Thoracic aorta (tissue), 2 donors: Measurements from ENCODE around the gene PPL. TPM values are rescaled to one million over a fixed set of nuclear protein-coding genes. Genes with fewer than 3 reads are reported as not detected.
A peak's percentile ranks its signal among the peaks of the same experiment; 100 is the strongest.

Experiments
- ATAC-seq: fragments of 150-250 bp; one replicate; pipeline ENCODE4 v1.8.0; 2017; ENCODE audit warnings: low read depth; ENCODE audit not compliant: insufficient number of reproducible peaks, low FRiP score
- DNase-seq: peaks from one replicate; pipeline ENCODE4 v3.0.0-alpha.2; 2020; ENCODE audit warnings: low spot score
- H3K27ac ChIP-seq, 2 donors: fragments of 200-600 bp; sonication (generic); 1 replicate in 1 of 2; 2 replicates in 1 of 2; pipeline ENCODE4 v1.5.1; 2016; ENCODE audit warnings: mild to moderate bottlenecking in 2 of 2, moderate library complexity in 2 of 2
- H3K27me3 ChIP-seq: fragments of 200-600 bp; sonication (generic); replicated peaks from 2 replicates; pipeline ENCODE4 v1.6.0; 2016; ENCODE audit warnings: mild to moderate bottlenecking; ENCODE audit not compliant: insufficient read depth
- H3K36me3 ChIP-seq: fragments of 200-600 bp; sonication (generic); one replicate; pipeline ENCODE4 v1.5.1; 2016
- H3K4me1 ChIP-seq, 2 donors: fragments of 200-600 bp; sonication (generic); 1 replicate in 1 of 2; 2 replicates in 1 of 2; pipeline versions ENCODE4 v1.5.1 to v1.6.0; 2016; ENCODE audit warnings: low read depth in 2 of 2, mild to moderate bottlenecking in 1 of 2; ENCODE audit not compliant: control insufficient read depth in 1 of 2
- H3K4me3 ChIP-seq: fragments of 200-600 bp; sonication (generic); 2 replicates; pipeline ENCODE4 v1.5.1; 2016; ENCODE audit warnings: mild to moderate bottlenecking
- H3K9me3 ChIP-seq: fragments of 200-600 bp; sonication (generic); 2 replicates; pipeline ENCODE4 v1.5.1; 2016
- total RNA-seq, 2 donors: library from RNA; depleted of rRNA; stranded (reverse); fragments of >200 nt; gene quantifications; one replicate each; pipeline versions ENCODE4 v1.1.0 to v1.2.3, GENCODE V29; 2016
- TF ChIP-seq, protein P1 (sequence below): fragments of 200-600 bp; sonication (generic); IDR thresholded peaks from one replicate; pipeline ENCODE4 v1.5.1; 2019; ENCODE audit warnings: antibody characterized with exemption

Gene PPL
- total RNA-seq, 2 donors from 2014 or later, result 22.6 to 28.8 TPM

DNA sequence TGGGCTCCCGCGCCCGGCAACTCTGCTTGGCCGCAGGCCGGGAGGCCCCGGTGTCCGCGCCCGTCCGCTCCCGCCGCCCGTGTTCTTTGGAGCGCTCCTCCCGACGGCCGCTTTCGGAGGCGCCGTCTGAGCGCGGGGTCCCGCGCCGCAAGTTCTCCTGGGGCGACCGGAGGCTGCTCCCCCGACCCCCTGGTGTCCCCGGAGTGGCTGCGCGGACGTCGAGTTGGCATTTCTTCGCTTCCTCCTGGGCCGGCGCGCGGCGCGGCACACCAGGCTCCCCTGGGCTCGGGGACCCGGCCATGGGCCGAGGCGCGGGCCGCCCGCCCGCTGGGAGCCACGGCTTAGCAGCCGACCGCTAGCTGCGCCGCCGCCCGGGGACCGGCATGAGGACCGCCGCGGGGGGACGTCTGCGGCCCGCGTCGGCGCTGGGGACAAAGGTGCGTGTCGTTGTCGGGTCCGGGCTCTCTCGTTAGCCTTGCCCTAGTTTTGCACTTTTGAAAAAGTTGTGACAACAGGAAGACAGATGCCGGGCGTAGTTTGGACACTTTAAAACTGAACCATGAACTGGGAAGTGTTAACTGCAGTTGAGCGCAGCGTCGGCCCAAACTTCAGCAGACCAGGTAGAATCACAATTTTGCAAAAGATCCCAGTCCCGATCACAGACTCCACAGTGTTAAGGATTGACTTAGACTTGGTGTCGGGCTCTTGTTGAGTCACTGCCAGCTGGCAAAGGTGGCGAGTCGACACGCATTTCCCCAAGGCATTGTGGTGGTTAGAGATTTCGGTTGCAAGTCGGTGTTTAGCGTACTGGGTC, 89.0 kb downstream of the PPL start:
- Histone ChIP-seq H3K9me3 (no peaks in the 10 kb centered on the region), H3K4me1 (peaks cover 32 to 50% of the 10 kb centered on the region in 2 donors), H3K4me3 (peak overlapping the region; percentile 98), H3K27me3 (no peaks in the 10 kb centered on the region), H3K36me3 (peaks cover 14% of the 10 kb centered on the region), H3K27ac (peak overlapping the region; percentile 86 to 92)
- no peak for ATAC-seq
- no peak for DNase-seq
- TF ChIP-seq, protein P1, sequence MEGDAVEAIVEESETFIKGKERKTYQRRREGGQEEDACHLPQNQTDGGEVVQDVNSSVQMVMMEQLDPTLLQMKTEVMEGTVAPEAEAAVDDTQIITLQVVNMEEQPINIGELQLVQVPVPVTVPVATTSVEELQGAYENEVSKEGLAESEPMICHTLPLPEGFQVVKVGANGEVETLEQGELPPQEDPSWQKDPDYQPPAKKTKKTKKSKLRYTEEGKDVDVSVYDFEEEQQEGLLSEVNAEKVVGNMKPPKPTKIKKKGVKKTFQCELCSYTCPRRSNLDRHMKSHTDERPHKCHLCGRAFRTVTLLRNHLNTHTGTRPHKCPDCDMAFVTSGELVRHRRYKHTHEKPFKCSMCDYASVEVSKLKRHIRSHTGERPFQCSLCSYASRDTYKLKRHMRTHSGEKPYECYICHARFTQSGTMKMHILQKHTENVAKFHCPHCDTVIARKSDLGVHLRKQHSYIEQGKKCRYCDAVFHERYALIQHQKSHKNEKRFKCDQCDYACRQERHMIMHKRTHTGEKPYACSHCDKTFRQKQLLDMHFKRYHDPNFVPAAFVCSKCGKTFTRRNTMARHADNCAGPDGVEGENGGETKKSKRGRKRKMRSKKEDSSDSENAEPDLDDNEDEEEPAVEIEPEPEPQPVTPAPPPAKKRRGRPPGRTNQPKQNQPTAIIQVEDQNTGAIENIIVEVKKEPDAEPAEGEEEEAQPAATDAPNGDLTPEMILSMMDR, result no peak

DNA sequence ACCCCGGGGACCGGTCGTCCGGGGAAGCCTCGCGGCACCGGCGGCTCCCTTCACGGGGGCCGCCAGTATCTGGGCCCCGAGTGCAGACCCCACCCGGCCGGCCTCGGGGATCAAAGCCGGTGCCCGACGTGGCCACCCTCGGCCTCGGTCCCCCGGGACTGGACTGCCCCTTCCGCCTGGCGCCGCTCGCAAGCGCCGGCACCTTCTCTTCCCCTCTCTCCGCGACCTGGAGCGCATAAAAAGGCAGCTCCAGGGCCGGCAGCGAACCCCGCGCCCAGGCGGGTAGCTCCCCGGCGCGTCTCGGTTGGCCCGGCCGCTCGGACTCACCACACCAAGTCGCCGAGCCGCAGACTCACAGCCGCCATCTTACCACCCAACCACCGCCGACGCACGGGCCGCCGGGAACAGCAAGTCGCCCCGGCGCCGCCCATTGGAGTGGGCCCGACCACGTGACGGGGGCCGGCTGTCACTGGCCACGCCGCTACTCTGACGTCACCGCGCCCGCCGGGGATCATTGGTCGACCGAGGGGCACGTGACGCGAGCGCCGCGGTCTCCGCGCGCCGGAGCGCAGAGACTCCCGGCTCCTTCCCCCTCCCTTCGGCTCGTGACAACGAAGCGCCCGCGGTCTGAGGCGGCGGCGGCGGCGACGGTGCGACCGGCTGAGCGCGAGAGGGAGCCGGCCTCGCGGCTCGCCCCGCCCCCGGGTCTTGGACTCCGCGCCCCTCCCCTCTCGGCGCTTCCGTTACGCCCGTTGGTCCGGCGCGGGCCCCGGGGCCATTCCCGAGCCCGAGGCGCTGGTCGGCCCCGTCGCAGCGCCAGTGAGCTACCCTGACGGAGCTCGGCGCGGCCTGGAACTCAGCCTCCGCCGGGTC, 89.8 kb downstream of the PPL start, which contains the start of the genes GLYR1 and UBN1:
GLYR1 (minus strand) TSS at position 388 of the 873 bp plus-strand sequence; CDS start at position 365, 23 bp downstream.
UBN1 (plus strand) TSS at position 581 of the 873 bp plus-strand sequence. CDS start 5,437 bp downstream, outside the sequence.
- Histone ChIP-seq H3K27ac (peak within 1 kb of the TSS; percentile 86 to 92), H3K4me3 (peak within 1 kb of the TSS; percentile 98), H3K4me1 (peaks cover 32 to 48% of the 10 kb centered on the region in 2 donors), H3K9me3 (no peaks in the 10 kb centered on the region), H3K36me3 (peaks cover 22% of the 10 kb centered on the region), H3K27me3 (no peaks in the 10 kb centered on the region)
- TF ChIP-seq, protein P1, result no peak
- peak; percentile 97 for ATAC-seq
- peak; percentile 97 for DNase-seq

DNA sequence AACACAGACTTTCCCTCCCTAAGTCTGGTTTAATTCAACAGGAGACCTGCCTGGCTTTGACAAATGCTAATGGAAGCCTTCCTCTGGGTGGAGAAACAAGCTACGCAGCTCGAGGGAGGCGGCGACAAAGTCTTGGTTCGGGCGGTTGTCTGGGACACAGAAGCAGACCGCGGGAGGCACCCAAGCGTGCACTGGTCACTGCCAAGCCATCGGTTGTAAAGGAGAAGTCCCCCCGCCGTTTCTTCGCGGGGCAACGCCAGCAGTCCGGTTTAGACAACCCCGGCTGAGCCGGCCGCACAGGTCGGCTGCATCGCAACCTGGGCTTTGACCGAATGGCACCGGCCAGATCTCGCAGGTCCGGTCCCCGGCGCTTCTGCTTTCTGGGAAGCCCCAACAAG, 90.4 kb downstream of the PPL start:
- peaks cover 22% of the 10 kb centered on the region for H3K36me3 ChIP-seq
- no peaks in the 10 kb centered on the region for H3K27me3 ChIP-seq
- H3K27ac ChIP-seq, result peak overlapping the region; percentile 86 to 92
- peaks cover 30 to 45% of the 10 kb centered on the region in 2 donors for H3K4me1 ChIP-seq
- ATAC-seq, result no peak
- peak overlapping the region; percentile 98 for H3K4me3 ChIP-seq
- no peak for DNase-seq
- TF ChIP-seq, protein P1, result no peak
- H3K9me3 ChIP-seq, result no peaks in the 10 kb centered on the region

DNA sequence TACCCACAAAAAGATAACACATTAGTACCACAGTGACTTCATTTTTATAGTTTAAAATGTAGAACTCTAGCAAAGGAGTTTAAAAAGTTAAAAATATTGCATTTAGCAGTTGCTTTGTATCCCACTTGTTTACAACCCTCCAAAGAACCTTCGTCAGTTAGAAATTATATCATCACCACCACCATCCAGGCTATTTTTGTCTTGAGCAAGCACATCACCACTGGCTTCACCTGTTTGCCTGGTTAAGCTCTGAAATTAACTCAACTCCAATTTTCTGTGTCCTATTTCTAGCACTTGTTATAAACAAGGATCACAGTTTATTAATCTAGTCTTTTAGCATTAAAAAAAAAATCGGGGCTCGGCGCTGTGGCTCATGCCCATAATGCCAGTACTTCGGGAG, 96.0 kb downstream of the PPL start:
- H3K36me3 ChIP-seq, result peaks cover 49% of the 10 kb centered on the region
- H3K9me3 ChIP-seq, result no peaks in the 10 kb centered on the region
- H3K27me3 ChIP-seq, result no peaks in the 10 kb centered on the region
- no peak overlapping the region for H3K4me3 ChIP-seq
- TF ChIP-seq, protein P1, result no peak
- ATAC-seq (no peak), DNase-seq (no peak)
- no peak overlapping the region for H3K27ac ChIP-seq
- peaks cover 8% of the 10 kb centered on the region in 2 donors for H3K4me1 ChIP-seq

DNA sequence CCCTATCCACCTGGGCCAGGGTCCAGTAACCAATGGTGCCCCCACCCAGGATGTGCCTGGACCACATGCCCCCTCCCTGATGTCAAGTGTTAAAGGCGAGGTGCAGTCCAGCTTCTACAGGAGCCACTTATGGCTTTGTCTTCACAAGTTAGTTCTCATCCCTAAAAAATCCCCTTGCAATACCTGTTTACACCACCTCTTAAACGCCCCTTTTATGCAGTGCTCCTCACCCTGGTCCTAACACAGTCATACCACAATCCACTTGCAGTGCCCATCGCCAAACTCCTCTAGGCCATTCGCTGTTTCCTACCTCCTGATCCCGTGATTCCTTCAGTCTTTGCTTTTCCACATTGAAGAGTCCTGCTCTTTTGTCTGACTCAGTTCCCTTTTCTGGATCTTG, 97.0 kb downstream of the PPL start:
- Histone ChIP-seq H3K36me3 (peaks cover 55% of the 10 kb centered on the region), H3K9me3 (no peaks in the 10 kb centered on the region), H3K4me1 (no peaks in the 10 kb centered on the region), H3K4me3 (no peak overlapping the region), H3K27ac (no peak overlapping the region), H3K27me3 (no peaks in the 10 kb centered on the region)
- DNase-seq (no peak), ATAC-seq (no peak)
- TF ChIP-seq, protein P1, result no peak
